Kasumi-1 (cell line): ENCODE measurements around the gene PGRMC2.
"Not testable (repeated sequence)": the region's sequence is repeated elsewhere in the genome, so short reads cannot be mapped to it uniquely, and the experiment has no call there.

Source experiments
- DNase-seq, 2 experiments: peaks; one replicate each; lab custom pipeline; 2025; lab: John Stamatoyannopoulos, UW

PGRMC2 gene

DNA sequence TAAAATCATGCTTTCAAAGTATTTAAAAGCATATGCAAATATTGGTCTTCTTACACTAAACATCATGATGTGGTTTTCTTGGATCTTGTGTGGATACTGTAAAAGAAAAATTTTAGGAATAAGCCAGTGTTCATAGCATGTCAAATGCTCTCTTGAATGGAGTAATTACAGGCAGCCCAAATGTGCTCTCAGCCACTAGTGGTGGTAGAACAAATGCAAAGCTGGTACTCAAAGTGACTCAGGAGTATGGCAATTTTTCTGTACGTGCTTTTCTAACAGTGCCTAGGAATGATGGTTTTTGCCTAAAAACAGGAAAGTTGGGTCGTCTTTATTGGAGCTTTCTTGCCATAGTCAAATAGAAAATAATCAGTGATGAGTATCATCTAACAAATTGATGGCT, 19.9 kb downstream of the PGRMC2 start:
- DNase-seq: no peak

- DNase-seq: not testable (repeated sequence)
Observed at GRCh38 chr4:128267171-128267570, 20.4 kb downstream of the PGRMC2 start.

DNA sequence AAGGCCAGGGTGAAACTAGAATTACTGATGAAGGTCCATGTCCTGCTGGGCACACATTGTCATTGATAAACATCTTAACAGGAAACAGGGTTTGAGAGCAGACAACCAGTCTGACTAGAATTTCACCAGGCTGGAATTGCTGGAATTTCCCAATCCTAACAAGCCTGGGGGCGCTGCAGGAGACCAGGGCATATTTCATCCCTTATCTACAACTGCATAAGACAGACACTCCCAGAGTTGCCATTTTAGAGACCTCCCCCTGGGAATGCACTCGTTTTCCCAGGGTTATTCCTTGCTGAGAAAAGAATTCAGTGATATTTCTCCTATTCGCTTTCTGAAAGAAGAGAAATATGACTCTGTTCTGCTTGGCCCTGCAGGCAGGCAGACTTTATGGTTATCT, 22.1 kb downstream of the PGRMC2 start:
- DNase-seq: not testable (repeated sequence)

DNA sequence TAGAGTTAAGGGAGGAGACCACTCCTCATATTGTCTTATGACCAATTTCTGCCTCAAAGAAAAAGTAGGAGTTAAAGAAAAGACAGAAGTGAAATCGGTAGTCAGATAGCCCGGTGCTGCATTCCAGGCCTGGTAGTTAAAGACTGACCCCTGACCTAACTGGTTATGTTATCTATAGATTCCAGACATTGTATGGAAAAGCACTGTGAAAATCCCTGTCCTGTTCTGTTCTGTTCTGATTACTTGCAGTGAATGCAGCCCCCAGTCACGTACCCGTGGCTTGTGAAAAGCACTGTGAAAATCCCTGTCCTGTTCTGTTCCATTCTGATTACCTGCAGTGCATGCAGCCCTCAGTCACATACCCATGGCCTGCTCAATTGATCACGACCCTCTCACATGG, 27.7 kb downstream of the PGRMC2 start:
- not testable (repeated sequence) for DNase-seq

DNA sequence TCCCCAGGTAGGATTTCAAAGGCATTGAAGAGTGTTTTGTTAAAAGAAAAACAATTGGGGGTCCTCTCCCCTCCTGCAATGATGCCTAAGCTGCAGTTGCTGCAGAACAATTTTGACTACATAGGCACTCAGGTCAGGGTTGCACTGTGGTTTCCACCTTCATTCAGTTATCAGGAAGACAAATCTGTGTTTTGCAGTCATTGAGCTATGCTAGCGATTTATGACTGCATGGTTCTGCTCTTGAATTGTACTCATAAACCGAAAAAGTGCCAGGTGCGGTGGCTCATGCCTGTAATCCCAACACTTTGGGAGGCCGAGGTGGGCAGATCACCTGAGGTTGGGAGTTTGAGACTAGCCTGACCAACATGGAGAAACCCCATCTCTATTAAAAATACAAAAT, 29.4 kb downstream of the PGRMC2 start:
- DNase-seq: not testable (repeated sequence)

DNA sequence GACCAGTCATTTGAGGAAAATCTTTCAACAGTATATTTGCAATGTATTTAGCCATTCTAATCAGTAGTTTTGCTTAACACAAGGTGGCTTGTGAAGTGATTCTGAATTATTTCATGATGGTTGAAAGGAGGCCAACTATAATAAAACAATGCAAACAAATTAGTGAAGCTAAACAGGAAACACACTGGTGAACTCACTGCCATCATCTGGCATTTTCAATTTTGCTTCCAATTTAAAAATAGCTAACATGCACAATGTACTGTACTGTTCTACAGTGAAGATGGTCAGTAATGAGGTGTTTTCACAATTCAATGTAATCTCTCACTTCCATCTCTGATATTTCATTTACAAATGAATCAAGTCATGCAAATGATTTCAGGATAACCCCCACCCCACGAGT, 31.1 kb downstream of the PGRMC2 start:
- DNase-seq: no peak

DNA sequence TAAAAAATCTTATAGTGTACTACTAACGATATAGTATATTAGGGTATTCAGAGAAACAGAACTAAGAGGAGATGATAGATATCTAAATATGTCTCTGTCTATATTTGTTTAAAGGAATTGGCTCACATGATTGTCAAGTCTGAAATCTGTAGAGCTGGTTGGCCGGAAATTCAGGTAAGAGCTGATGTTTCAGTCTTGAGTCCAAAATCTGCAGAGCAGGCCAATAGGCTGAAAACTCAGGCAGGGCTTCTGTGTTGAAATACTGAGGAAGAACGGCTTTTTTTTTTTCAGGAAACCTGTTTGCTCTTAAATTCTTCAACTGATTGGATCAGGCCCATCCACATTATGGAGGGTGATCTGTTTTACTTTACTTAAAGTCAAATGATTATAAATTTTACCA, 31.7 kb downstream of the PGRMC2 start:
- no peak for DNase-seq

DNA sequence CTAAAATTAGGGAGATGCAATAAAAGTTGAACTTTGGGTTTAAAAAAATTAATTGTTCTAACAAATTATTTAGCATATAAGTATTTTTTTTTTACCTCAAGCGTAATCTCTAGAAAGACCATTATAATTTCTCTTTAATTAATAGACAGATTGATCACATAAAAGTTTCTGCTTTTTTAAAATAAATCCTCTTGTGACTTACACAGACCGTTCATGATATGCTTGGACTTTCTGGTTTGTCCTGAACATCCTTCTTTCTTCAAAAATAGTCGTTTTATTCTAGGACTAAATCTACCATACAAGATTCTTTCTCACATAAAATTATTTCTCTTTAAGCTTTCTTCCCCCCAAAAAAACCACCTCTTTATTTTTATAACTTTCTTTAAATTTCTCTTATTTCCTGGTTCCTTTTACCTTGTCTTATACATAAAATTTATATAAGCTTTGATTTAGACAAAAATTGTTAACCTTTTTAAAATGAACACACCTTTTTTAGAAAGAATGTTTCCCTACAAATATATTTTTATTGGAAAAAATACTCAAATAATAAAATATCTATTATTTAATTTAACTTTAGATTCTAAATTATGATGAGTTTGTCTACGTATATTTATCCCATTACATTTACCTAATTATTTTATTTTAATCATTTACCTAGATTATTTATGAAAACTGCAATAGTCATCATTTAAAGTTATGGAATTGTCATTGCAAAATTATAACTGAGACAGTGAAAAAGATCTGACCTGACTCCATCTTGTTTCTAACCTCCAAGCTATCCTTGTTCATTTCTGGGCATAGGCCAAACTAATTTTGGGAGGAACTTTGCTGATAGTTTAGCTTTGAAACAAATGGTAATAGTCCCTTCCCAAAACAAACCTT, 37.6 kb downstream of the PGRMC2 start:
- no peak for DNase-seq

- no peak for DNase-seq
Observed at GRCh38 chr4:128247906-128248305, 39.7 kb downstream of the PGRMC2 start.

DNA sequence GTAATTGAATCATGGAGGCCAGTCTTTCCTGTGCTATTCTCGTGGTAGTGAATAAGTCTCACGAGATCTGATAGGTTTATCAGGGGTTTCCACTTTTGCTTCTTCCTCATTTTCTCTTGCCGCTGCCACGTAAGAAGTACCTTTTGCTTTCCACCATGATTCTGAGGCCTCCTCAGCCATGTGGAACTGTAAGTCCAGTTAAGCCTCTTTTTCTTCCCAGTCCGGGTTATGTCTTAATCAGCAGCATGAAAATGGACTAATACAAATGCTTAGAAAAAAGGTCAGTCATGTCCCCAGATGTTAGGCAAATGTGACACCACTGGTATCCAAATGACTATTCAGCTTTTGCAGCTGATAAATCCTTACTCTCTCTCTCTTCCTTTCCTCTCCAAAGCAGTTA, 42.2 kb downstream of the PGRMC2 start:
- not testable (repeated sequence) for DNase-seq

DNA sequence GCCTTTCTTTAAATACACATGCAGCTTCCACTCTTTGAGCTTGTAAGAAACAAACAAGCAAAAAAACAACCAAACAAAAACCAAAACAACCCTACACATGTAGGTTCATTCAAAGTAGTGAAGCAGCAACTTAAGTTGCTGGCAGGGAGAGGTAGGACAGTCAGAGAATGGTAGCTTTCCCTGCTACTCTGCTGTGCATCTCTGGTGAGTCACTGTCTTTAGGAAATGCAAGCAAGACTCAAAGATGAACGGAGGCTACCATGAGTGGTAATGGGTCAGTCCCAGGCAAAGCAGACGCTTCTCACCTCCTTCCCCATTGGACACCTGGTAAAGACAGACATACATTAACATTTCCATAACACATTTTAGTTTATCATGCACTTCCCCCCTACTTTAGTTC, 43.2 kb downstream of the PGRMC2 start:
- DNase-seq: no peak

DNA sequence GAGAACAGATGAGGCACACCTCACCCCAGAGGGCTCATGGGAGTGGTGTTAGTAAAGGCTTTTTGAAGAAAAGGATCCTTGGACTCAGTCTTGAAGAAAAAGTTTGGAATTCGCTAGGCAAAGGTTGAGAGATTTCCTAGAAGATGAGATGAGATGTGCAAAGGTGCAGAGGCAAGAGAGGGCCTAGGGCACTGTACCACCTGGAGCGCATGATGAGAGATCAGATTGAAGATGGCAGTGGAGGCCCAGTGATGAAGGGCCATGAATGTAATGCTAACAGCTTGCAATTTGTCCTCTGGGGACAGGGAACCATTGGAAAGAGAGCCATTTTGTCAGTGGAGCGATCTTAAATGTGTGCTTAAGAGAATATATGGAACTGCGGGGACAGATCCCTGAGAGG, 45.0 kb downstream of the PGRMC2 start:
- no peak for DNase-seq

DNA sequence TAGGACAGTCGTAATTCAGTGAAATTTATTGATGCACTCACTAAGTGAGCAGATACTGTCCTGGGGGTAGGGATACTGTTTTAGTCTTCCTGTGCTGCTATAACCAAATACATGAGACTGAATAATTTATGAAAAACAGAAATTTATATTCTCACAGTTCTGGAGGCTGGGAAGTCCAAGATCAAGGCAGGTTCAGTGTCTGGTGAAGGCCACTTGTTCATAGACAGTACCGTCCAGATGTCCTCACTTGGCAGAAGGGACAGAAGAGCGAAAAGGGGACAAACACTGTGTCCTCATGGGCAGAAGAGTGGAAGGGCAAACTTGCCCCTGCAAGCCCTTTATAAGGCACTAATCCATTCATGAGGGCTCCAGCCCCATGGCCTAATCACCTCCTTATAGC, 45.6 kb downstream of the PGRMC2 start:
- DNase-seq: no peak

DNA sequence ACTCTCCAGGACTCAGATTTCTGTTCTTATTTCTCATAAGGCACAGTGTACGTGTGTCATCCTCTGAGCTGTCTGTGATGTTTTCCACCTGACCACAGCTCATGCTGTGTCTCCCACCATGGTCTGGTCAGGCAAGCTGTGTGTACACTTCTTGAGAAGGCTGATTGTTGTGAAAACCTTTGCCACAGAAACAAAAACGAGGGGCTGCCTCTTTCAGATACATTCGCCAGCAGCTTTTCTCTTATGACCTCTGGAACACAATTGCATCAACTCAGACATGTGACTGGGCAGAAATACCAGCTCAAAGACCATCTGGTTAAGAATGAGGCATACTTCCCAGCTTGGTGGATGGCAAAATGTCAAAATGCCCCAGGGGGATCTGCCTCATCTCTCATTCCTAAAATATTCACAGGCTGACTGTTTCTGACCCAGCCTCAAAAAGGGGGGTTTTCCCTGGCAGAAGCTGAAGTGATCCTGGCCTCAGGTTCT, 46.1 kb downstream of the PGRMC2 start:
- DNase-seq: no peak

DNA sequence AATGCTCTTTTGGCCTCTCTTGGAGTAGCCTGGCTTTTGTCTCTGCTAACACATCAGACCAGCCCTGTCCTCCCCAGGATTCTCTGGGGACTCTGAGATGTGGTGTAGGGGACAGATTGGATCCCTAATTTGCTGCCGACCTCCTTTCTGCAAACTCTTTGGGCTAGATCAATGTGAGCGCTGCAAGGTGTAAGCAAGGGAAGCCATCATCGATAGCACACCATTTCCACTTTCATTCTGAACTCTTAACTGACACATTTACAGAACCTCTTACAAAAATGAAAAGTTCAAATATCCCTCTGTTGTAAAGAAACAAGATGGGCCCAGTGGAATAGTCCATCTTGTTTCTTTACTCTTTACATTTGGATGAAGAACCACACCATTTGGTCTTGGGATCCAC, 46.6 kb downstream of the PGRMC2 start:
- DNase-seq: no peak

DNA sequence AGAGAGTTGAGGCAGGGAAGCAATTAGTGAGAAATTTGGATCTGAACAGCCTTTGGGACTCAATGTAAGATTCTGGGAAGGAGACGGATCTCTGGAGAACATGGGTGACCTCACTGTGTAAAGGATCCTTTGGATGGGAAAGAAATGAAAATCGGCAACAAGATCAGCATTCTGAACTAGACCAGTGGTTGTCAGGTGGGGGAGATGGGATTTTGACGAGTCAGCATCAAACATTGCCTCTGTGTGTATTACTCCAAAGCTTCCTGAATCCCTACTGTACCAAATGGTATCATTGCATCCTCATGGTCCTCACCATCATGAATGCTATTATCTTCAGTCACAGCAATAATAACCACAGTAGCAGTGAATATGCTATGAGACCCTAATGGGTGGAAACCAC, 52.8 kb downstream of the PGRMC2 start:
- DNase-seq: no peak

DNA sequence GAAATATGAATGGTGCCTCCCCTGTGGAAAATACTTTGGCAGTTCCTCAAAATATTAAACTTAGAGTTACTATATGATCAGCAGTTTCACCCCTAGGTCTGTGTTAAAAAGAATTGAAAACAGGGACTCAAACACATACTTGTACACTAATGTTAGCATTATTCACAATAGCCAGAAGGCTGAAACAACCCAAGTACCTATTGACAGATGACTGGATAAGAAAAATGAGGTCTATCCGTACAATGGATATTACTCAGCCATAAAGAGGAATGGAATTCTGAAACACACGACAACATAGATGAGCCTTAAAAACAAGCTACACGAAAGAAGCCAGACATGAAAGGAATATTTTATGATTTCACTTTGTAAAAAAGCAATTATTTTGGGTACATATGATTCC, 54.9 kb downstream of the PGRMC2 start:
- DNase-seq: no peak

GRCh38 chr4:128228845-128229795, 58.5 kb downstream of the PGRMC2 start:
- no peak for DNase-seq

- no peak for DNase-seq
Observed at GRCh38 chr4:128227991-128228571, 59.5 kb downstream of the PGRMC2 start.

DNA sequence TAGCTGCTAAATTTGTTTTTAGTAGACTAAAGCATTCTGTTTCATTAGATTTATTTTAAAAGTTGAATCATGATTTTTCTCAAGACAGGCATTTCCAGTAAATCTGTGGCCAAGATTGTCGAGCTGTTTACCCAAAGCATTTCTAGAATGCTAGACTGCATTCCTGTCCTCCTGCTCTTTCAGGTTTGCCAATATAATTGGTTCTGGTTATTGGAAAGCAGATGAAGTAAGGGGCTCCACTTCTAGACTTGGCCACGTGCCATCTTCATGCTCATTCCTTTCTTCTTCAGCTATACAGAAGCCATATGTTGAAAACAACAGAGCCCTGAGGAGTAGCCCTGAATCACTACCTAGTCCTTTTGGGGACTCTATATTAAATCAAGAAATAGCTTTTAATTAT, 62.5 kb downstream of the PGRMC2 start:
- no peak for DNase-seq

GRCh38 chr4:128221586-128221985, 66.0 kb downstream of the PGRMC2 start:
- DNase-seq: no peak
